GM12878 (cell line): ENCODE results near the gene LYRM2.

Source experiments
- BCLAF1 ChIP-seq: fragments of 450-650 bp; IDR thresholded peaks from 2 replicates; pipeline ENCODE4 v1.6.1; 2017; ENCODE audit warnings: antibody characterized with exemption, mild to moderate bottlenecking, moderate library complexity
- CTCF ChIP-seq, 3 experiments: IDR thresholded peaks in 2 of 3; conservative IDR thresholded peaks in 1 of 3; 2 replicates each; pipeline ENCODE4 v1.5.1; 2011; ENCODE audit warnings: low read depth in 3 of 3, low read length in 3 of 3, mild to moderate bottlenecking in 3 of 3, control low read depth in 2 of 3, moderate library complexity in 2 of 3, inconsistent platforms in 1 of 3, mixed read lengths in 1 of 3; ENCODE audit not compliant: control insufficient read depth in 2 of 3, insufficient read depth in 1 of 3; ENCODE audit errors: extremely low read depth in 1 of 3
- EP300 ChIP-seq, 2 experiments: fragments of 150-350 bp in 1 of 2; IDR thresholded peaks; 2 replicates each; pipeline ENCODE4 v1.6.1; 2011 to 2012; ENCODE audit warnings: low read depth in 2 of 2, low read length in 2 of 2, borderline replicate concordance in 1 of 2, improper control_type of control experiment in 1 of 2, inconsistent platforms in 1 of 2; ENCODE audit not compliant: control insufficient read depth in 1 of 2

- TF ChIP-seq CTCF (IDR thresholded peaks at IDR 0.05 in 2 of 3, conservative IDR thresholded peaks at IDR 0.05 in 1 of 3; ENCODE audit: control insufficient read depth in 2 of 3, extremely low read depth in 1 of 3, insufficient read depth in 1 of 3, low read depth in 3 of 3, low read length in 3 of 3) (peak; percentile 81 to 93 (median 91)), EP300 (IDR thresholded peaks at IDR 0.05; ENCODE audit: borderline replicate concordance in 1 of 2, control insufficient read depth in 1 of 2, low read depth in 2 of 2, low read length in 2 of 2) (no peak), BCLAF1 (no peak)
Observed at GRCh38 chr6:89610149-89610642, 28.4 kb downstream of the LYRM2 start.
